HEK293 (cell line): Measurements from ENCODE around the gene NDOR1.

Source experiments
- CTCF ChIA-PET: fragments of 350-600 bp; formaldehyde crosslinking; extraction: SDS; loops from one replicate; lab custom pipeline; 2021; ENCODE audit warnings: antibody characterized with exemption; lab: Yijun Ruan, JAX
- POLR2A ChIA-PET: fragments of 300-600 bp; formaldehyde crosslinking; extraction: SDS; loops from one replicate; lab custom pipeline; 2020; ENCODE audit warnings: antibody characterized with exemption, inconsistent platforms; lab: Yijun Ruan, JAX
- H3K27ac ChIP-seq: fragments of 200-500 bp; sonication (Bioruptor generic); 2 replicates; pipeline ENCODE4 v1.5.1; 2014; ENCODE audit warnings: low read depth, low read length, control low read depth, inconsistent platforms; ENCODE audit errors: extremely low read depth
- H3K36me3 ChIP-seq, 2 experiments: fragments of 200-500 bp in 1 of 2; sonication (Bioruptor generic) in 1 of 2; 1 replicate in 1 of 2; 2 replicates in 1 of 2; pipeline ENCODE4 v1.5.1; 2014 to 2017; ENCODE audit warnings: inconsistent platforms in 2 of 2, low read length in 2 of 2; ENCODE audit not compliant: control insufficient read depth in 2 of 2, insufficient read depth in 1 of 2
- H3K4me1 ChIP-seq: fragments of 200-500 bp; sonication (Bioruptor generic); 2 replicates; pipeline ENCODE4 v1.5.1; 2014; ENCODE audit warnings: mild to moderate bottlenecking, low read length, inconsistent platforms; ENCODE audit not compliant: control insufficient read depth, insufficient read depth
- H3K4me3 ChIP-seq: 2 replicates; pipeline ENCODE4 v1.5.1; 2011; ENCODE audit warnings: low read depth, mild to moderate bottlenecking, control low read depth, low read length, moderate library complexity
- H3K9me3 ChIP-seq: fragments of 200-500 bp; sonication (Bioruptor generic); 2 replicates; pipeline ENCODE4 v1.5.1; 2014; ENCODE audit warnings: low read depth, low read length, inconsistent platforms; ENCODE audit not compliant: control insufficient read depth, insufficient read depth
- FEZF1 ChIP-seq: fragments of 450-650 bp; formaldehyde crosslinking; IDR thresholded peaks from 2 replicates; pipeline ENCODE4 v1.5.1; 2016; ENCODE audit warnings: missing biosample characterization, missing genetic modification characterization
- GLI4 ChIP-seq: fragments of 450-650 bp; formaldehyde crosslinking; IDR thresholded peaks from 2 replicates; pipeline ENCODE4 v1.5.1; 2016; ENCODE audit warnings: missing biosample characterization, missing genetic modification characterization
- IKZF3 ChIP-seq: fragments of 450-650 bp; IDR thresholded peaks from 2 replicates; pipeline ENCODE4 v1.5.0; 2018; ENCODE audit warnings: missing biosample characterization, mild to moderate bottlenecking, missing genetic modification characterization, moderate library complexity
- KLF16 ChIP-seq: fragments of 450-650 bp; formaldehyde crosslinking; IDR thresholded peaks from 2 replicates; pipeline ENCODE4 v1.5.1; 2017; ENCODE audit warnings: missing biosample characterization, missing genetic modification characterization
- PRDM6 ChIP-seq: fragments of 450-650 bp; formaldehyde crosslinking; IDR thresholded peaks from 2 replicates; pipeline ENCODE4 v1.5.1; 2017; ENCODE audit warnings: missing biosample characterization, missing genetic modification characterization
- REST ChIP-seq: fragments of 450-650 bp; formaldehyde crosslinking; IDR thresholded peaks from 2 replicates; pipeline ENCODE4 v1.5.1; 2016; ENCODE audit warnings: missing biosample characterization, missing genetic modification characterization
- SALL2 ChIP-seq: fragments of 450-650 bp; formaldehyde crosslinking; IDR thresholded peaks from 2 replicates; pipeline ENCODE4 v1.5.0; 2017; ENCODE audit warnings: missing biosample characterization, mild to moderate bottlenecking, missing genetic modification characterization, borderline replicate concordance
- SCRT1 ChIP-seq: fragments of 450-650 bp; formaldehyde crosslinking; IDR thresholded peaks from 2 replicates; pipeline ENCODE4 v1.5.1; 2016; ENCODE audit warnings: missing biosample characterization, missing genetic modification characterization, borderline replicate concordance
- TSHZ1 ChIP-seq: fragments of 450-650 bp; formaldehyde crosslinking; IDR thresholded peaks from 2 replicates; pipeline ENCODE4 v1.5.1; 2016; ENCODE audit warnings: missing biosample characterization, missing genetic modification characterization, borderline replicate concordance
- ZBTB26 ChIP-seq: fragments of 450-650 bp; formaldehyde crosslinking; optimal IDR thresholded peaks from 2 replicates; pipeline ENCODE3; 2016; ENCODE audit warnings: missing biosample characterization, mild to moderate bottlenecking, missing genetic modification characterization
- ZBTB48 ChIP-seq: fragments of 450-650 bp; formaldehyde crosslinking; IDR thresholded peaks from 2 replicates; pipeline ENCODE4 v1.5.1; 2016; ENCODE audit warnings: missing biosample characterization, missing genetic modification characterization
- ZNF121 ChIP-seq: fragments of 450-650 bp; formaldehyde crosslinking; IDR thresholded peaks from 2 replicates; pipeline ENCODE4 v1.5.1; 2016; ENCODE audit warnings: missing biosample characterization, missing genetic modification characterization
- ZNF133 ChIP-seq: fragments of 450-650 bp; formaldehyde crosslinking; IDR thresholded peaks from 2 replicates; pipeline ENCODE4 v1.5.1; 2016; ENCODE audit warnings: missing biosample characterization, missing genetic modification characterization
- ZNF175 ChIP-seq: fragments of 450-650 bp; formaldehyde crosslinking; IDR thresholded peaks from 2 replicates; pipeline ENCODE4 v1.5.1; 2016; ENCODE audit warnings: missing biosample characterization, missing genetic modification characterization
- ZNF221 ChIP-seq: fragments of 450-650 bp; formaldehyde crosslinking; IDR thresholded peaks from 2 replicates; pipeline ENCODE4 v1.5.1; 2017; ENCODE audit warnings: missing biosample characterization, missing genetic modification characterization, borderline replicate concordance
- ZNF248 ChIP-seq: fragments of 450-650 bp; formaldehyde crosslinking; IDR thresholded peaks from 2 replicates; pipeline ENCODE4 v1.5.1; 2017; ENCODE audit warnings: missing biosample characterization, missing genetic modification characterization
- ZNF366 ChIP-seq: fragments of 450-650 bp; formaldehyde crosslinking; conservative IDR thresholded peaks from 2 replicates; pipeline ENCODE4 v1.5.1; 2016; ENCODE audit warnings: missing biosample characterization, missing genetic modification characterization
- ZNF416 ChIP-seq: fragments of 450-650 bp; formaldehyde crosslinking; IDR thresholded peaks from 2 replicates; pipeline ENCODE4 v1.5.1; 2016; ENCODE audit warnings: missing biosample characterization, missing genetic modification characterization
- ZNF473 ChIP-seq: fragments of 450-650 bp; formaldehyde crosslinking; IDR thresholded peaks from 2 replicates; pipeline ENCODE4 v1.5.1; 2017; ENCODE audit warnings: missing biosample characterization, missing genetic modification characterization
- ZNF48 ChIP-seq: fragments of 450-650 bp; formaldehyde crosslinking; IDR thresholded peaks from 2 replicates; pipeline ENCODE4 v1.5.1; 2016; ENCODE audit warnings: missing biosample characterization, missing genetic modification characterization
- ZNF544 ChIP-seq: fragments of 450-650 bp; formaldehyde crosslinking; IDR thresholded peaks from 2 replicates; pipeline ENCODE4 v1.5.0; 2017; ENCODE audit warnings: missing biosample characterization, missing genetic modification characterization
- ZNF560 ChIP-seq: fragments of 450-650 bp; formaldehyde crosslinking; IDR thresholded peaks from 2 replicates; pipeline ENCODE4 v1.5.1; 2017; ENCODE audit warnings: missing biosample characterization, missing genetic modification characterization, borderline replicate concordance
- ZNF626 ChIP-seq: fragments of 450-650 bp; sonication (Bioruptor Pico); formaldehyde crosslinking; IDR thresholded peaks from 2 replicates; pipeline ENCODE4 v1.5.1; 2018; ENCODE audit warnings: missing biosample characterization, missing genetic modification characterization, inconsistent platforms
- ZNF776 ChIP-seq: fragments of 450-650 bp; formaldehyde crosslinking; IDR thresholded peaks from 2 replicates; pipeline ENCODE4 v1.5.0; 2017; ENCODE audit warnings: missing biosample characterization, missing genetic modification characterization, borderline replicate concordance
- ZSCAN4 ChIP-seq: fragments of 450-650 bp; formaldehyde crosslinking; IDR thresholded peaks from 2 replicates; pipeline ENCODE4 v1.5.1; 2017; ENCODE audit warnings: missing biosample characterization, missing genetic modification characterization

The NDOR1 gene

GRCh38 chr9:137205126-137206069 lies at the start of gene NDOR1, which contains the start of gene TMEM203:
Gene NDOR1, plus strand, starts transcription at chr9:137205700. Its CDS starts 78 bp downstream, at chr9:137205778.
Gene TMEM203, minus strand, starts transcription at chr9:137205648. Its CDS starts 234 bp downstream, at chr9:137205414.
- Histone ChIP-seq H3K4me1 (peaks cover 7% of the 10 kb centered on the region), H3K36me3 (peaks cover 10 to 30% of the 10 kb centered on the region in 2 experiments; a peak in 2 of 3 replicates), H3K4me3 (peak within 1 kb of the TSS; percentile 92), H3K27ac (peak within 1 kb of the TSS; percentile 61; the same call in 1 of the 2 replicates), H3K9me3 (no peaks in the 10 kb centered on the region)
- ChIA-PET CTCF (interaction anchor here (0.6 to 1.8 kb wide), 6 partner anchors 13 to 83 kb away, joined by 3 to 7 read pairs (median 5); partner anchors contain the start of gene RNF208), POLR2A (interaction anchor here (0.7 to 16.6 kb wide), 9 partner anchors 16 to 476 kb away, joined by 3 to 304 read pairs (median 4); partner anchors contain the start of genes ANAPC2, CLIC3, CYSRT1 and RNF208)
- TF ChIP-seq ZNF48 (no peak), FEZF1 (tag by site-specific recombination) (no peak), ZNF473 (no peak), ZNF416 (tag by site-specific recombination) (no peak), SALL2 (tag by site-specific recombination) (no peak), ZBTB26 (tag by site-specific recombination) (peak; percentile 79), ZNF121 (no peak), ZNF626 (tag by site-specific recombination) (no peak), ZNF248 (tag by site-specific recombination) (no peak), ZNF133 (tag by site-specific recombination) (no peak), IKZF3 (tag by site-specific recombination) (no peak), ZNF560 (tag by site-specific recombination) (no peak), SCRT1 (tag by site-specific recombination) (no peak), ZNF221 (tag by site-specific recombination) (no peak), KLF16 (tag by site-specific recombination) (no peak), GLI4 (tag by site-specific recombination) (no peak), ZBTB48 (tag by site-specific recombination) (peak; percentile 24; the same call in 1 of the 2 replicates), ZSCAN4 (tag by site-specific recombination) (no peak), PRDM6 (tag by site-specific recombination) (no peak), ZNF776 (tag by site-specific recombination) (no peak), ZNF175 (tag by site-specific recombination) (no peak), TSHZ1 (no peak), ZNF544 (no peak), REST (tag by site-specific recombination) (peak; percentile 16; the same call in 1 of the 2 replicates), ZNF366 (tag by site-specific recombination) (no peak)
